Hepatocyte (in vitro differentiated cells): ENCODE data around the gene G6PC2. TPM values are rescaled to one million over a fixed set of nuclear protein-coding genes. Genes with fewer than 3 reads are reported as not detected.
A peak's percentile ranks its signal among the peaks of the same experiment; 100 is the strongest.

Source experiments
- DNase-seq: peaks from one replicate; pipeline ENCODE4 v3.0.0-alpha.2; 2016; ENCODE audit warnings: low spot score
- H2AFZ ChIP-seq: fragments of 200-600 bp; sonication (generic); 2 replicates; pipeline ENCODE4 v1.6.0; 2016; ENCODE audit warnings: antibody characterized with exemption, mild to moderate bottlenecking
- H3K27ac ChIP-seq: fragments of 200-600 bp; sonication (generic); 2 replicates; pipeline ENCODE4 v1.5.1; 2016; ENCODE audit warnings: mild to moderate bottlenecking
- H3K27me3 ChIP-seq: fragments of 200-600 bp; sonication (generic); 2 replicates; pipeline ENCODE4 v1.6.1; 2016
- H3K36me3 ChIP-seq: fragments of 200-600 bp; sonication (generic); replicated peaks from 2 replicates; pipeline ENCODE4 v1.5.1; 2016; ENCODE audit warnings: low read depth; ENCODE audit not compliant: insufficient read depth
- H3K4me1 ChIP-seq: fragments of 200-600 bp; sonication (generic); 2 replicates; pipeline ENCODE4 v1.5.1; 2016; ENCODE audit warnings: mild to moderate bottlenecking, moderate library complexity; ENCODE audit not compliant: insufficient read depth
- H3K4me2 ChIP-seq: fragments of 200-600 bp; sonication (generic); 2 replicates; pipeline ENCODE4 v1.6.0; 2016
- H3K4me3 ChIP-seq: fragments of 200-600 bp; sonication (generic); 2 replicates; pipeline ENCODE4 v1.5.1; 2016; ENCODE audit warnings: mild to moderate bottlenecking
- H3K79me2 ChIP-seq: fragments of 200-600 bp; sonication (generic); 2 replicates; pipeline ENCODE4 v1.6.0; 2017; ENCODE audit warnings: mild to moderate bottlenecking
- H3K9me2 ChIP-seq: fragments of 200-600 bp; sonication (generic); replicated peaks from 2 replicates; pipeline ENCODE4 v1.6.0; 2017; ENCODE audit warnings: mild to moderate bottlenecking; ENCODE audit not compliant: insufficient read depth
- H3K9me3 ChIP-seq: fragments of 200-600 bp; sonication (generic); 2 replicates; pipeline ENCODE4 v1.5.1; 2016; ENCODE audit warnings: low read depth, mild to moderate bottlenecking
- H4K20me1 ChIP-seq: fragments of 200-600 bp; sonication (generic); 2 replicates; pipeline ENCODE4 v1.6.0; 2016; ENCODE audit warnings: mild to moderate bottlenecking; ENCODE audit not compliant: insufficient read depth, poor library complexity, severe bottlenecking
- CTCF ChIP-seq: fragments of 200-600 bp; sonication (generic); IDR thresholded peaks from 2 replicates; pipeline ENCODE4 v1.5.1; 2016; ENCODE audit warnings: antibody characterized with exemption, mild to moderate bottlenecking; ENCODE audit not compliant: poor library complexity
- EZH2 ChIP-seq: fragments of 200-600 bp; sonication (generic); IDR thresholded peaks from 2 replicates; pipeline ENCODE4 v1.6.1; 2016; ENCODE audit warnings: antibody characterized with exemption, mild to moderate bottlenecking, borderline replicate concordance
- EZH2phosphoT487 ChIP-seq: fragments of 200-600 bp; sonication (generic); IDR thresholded peaks from one replicate; pipeline ENCODE4 v1.6.1; 2018; ENCODE audit warnings: antibody characterized with exemption, mild to moderate bottlenecking, low read depth, moderate library complexity; ENCODE audit not compliant: unreplicated experiment, severe bottlenecking
- WGBS: methylation state at CpG from one replicate; pipeline ENCODE4 v1.1.6; 2016; ENCODE audit warnings: low lambda C conversion rate; ENCODE audit errors: missing lambda C conversion rate; 5-methylcytosine and 5-hydroxymethylcytosine counted together
- polyA plus RNA-seq: library from polyadenylated mRNA; unstranded; fragments of >200 nt; fragmentation: Nextera tagmentation; extraction: Ambion mirVana; gene quantifications from 2 replicates; pipeline ENCODE4 v1.2.1, GENCODE V29; 2016
- total RNA-seq: library from RNA; depleted of rRNA; stranded (reverse); fragments of >200 nt; gene quantifications from 2 replicates; pipeline ENCODE4 v1.2.3, GENCODE V29; 2014

The G6PC2 gene
- total and polyA plus RNA-seq, 2 experiments from 2014 or later, result not detected

- no peaks in the 10 kb centered on the region for H3K27me3 ChIP-seq
- no peaks in the 10 kb centered on the region for H3K9me3 ChIP-seq
- no peak overlapping the region for H3K4me3 ChIP-seq
- TF ChIP-seq EZH2 (no peak), EZH2phosphoT487 (no peak), CTCF (no peak)
- WGBS, result 83% methylated on average over 2 of the region's 2 CpGs
- DNase-seq, result no peak
- no peaks in the 10 kb centered on the region for H4K20me1 ChIP-seq
- no peak overlapping the region for H2AFZ ChIP-seq
- H3K27ac ChIP-seq, result no peak overlapping the region
- H3K4me1 ChIP-seq, result no peaks in the 10 kb centered on the region
- no peak overlapping the region for H3K4me2 ChIP-seq
- no peaks in the 10 kb centered on the region for H3K36me3 ChIP-seq
- H3K9me2 ChIP-seq, result no peaks in the 10 kb centered on the region
- H3K79me2 ChIP-seq, result no peaks in the 10 kb centered on the region
These were observed 33.7 kb downstream of the G6PC2 start for GRCh38 chr2:168934826-168935225.

- Histone ChIP-seq H3K4me3 (no peak overlapping the region), H3K4me2 (peak overlapping the region; percentile 50), H3K36me3 (no peaks in the 10 kb centered on the region), H3K79me2 (no peaks in the 10 kb centered on the region), H3K9me2 (no peaks in the 10 kb centered on the region), H3K4me1 (no peaks in the 10 kb centered on the region), H3K27ac (peak overlapping the region; percentile 31), H3K27me3 (no peaks in the 10 kb centered on the region), H2AFZ (no peak overlapping the region), H3K9me3 (no peaks in the 10 kb centered on the region), H4K20me1 (no peaks in the 10 kb centered on the region)
- DNase-seq, result peak; percentile 49
- 52% methylated on average over 14 of the region's 14 CpGs for WGBS
- TF ChIP-seq CTCF, result no peak
These were observed 34.9 kb downstream of the G6PC2 start for GRCh38 chr2:168935810-168936581.

DNA sequence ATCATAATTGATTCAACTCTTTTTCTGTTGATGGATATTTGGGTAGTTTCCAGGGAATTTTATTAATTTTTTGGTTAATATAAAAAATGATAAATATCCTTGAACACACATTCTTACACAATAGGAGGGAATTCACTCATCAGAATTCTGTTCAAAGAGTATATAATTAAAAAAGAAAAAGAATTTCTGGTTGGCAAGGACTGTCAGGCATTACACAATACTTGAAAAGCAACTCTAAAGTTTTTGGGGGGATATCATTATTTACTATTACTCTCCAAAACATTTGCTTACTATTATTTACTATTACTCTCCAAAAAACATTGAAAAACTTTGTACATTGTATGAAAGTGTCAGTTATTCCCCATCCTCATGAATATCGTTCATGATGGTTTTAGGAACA is 38.0 kb downstream of the G6PC2 start:
- H3K4me2 ChIP-seq, result no peak overlapping the region
- 89% methylated on average over 1 of the region's 1 CpG for WGBS
- H2AFZ ChIP-seq, result no peak overlapping the region
- H3K27me3 ChIP-seq, result no peaks in the 10 kb centered on the region
- no peak for DNase-seq
- no peaks in the 10 kb centered on the region for H3K9me3 ChIP-seq
- H3K36me3 ChIP-seq, result no peaks in the 10 kb centered on the region
- no peaks in the 10 kb centered on the region for H4K20me1 ChIP-seq
- H3K4me3 ChIP-seq, result no peak overlapping the region
- H3K27ac ChIP-seq, result no peak overlapping the region
- H3K4me1 ChIP-seq, result no peaks in the 10 kb centered on the region
- H3K79me2 ChIP-seq, result no peaks in the 10 kb centered on the region
- no peaks in the 10 kb centered on the region for H3K9me2 ChIP-seq
- TF ChIP-seq CTCF (no peak), EZH2 (no peak), EZH2phosphoT487 (no peak)
